NCI-H1105 treated with DMSO at 0.1 percent for 48 hours (cell line): ENCODE results near the gene EHBP1.

Experiments used
- DNase-seq: peaks from one replicate; lab custom pipeline; 2025; lab: John Stamatoyannopoulos, UW

EHBP1 gene

DNA sequence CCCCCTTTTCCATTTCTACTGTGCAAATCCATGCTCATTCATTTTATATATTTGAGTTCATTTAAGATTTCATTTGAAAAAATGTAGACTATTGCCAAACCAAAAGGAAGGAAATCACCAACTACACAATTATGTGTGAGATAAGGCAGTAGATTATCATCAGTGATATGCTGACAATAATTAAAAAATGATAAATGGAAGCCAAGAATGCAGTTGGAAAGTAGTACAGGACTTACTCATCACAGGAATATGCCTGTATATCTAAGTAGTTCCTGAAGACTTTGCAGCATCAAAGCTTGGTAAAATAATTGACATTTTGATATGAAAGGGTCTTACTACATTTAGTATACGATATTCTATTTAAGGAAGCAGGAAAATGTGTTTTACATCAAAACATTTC is 179.0 kb downstream of the EHBP1 start:
- DNase-seq = no peak

- no peak for DNase-seq
These were observed 189.6 kb downstream of the EHBP1 start for GRCh38 chr2:62894966-62895631.

DNA sequence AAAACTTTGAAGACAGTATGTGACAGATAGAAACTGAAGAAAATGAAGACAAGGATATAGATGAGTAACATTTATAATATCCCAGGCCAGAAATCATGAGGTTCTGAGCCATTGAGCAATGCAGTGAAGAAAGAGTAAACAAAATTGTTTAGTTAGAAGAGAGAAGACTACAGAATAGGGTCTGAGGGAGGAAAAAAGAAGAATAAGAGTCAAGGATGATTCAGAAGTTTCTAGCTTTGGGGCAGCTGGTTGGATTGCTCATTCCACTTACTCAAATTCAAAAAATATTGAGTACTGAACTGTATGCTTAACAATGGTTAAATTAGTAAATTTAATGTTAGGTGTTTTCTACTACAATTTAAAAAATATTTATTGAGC is 190.1 kb downstream of the EHBP1 start:
- DNase-seq = no peak

GRCh38 chr2:62897187-62897827 is 191.8 kb downstream of the EHBP1 start:
- DNase-seq = no peak

DNA sequence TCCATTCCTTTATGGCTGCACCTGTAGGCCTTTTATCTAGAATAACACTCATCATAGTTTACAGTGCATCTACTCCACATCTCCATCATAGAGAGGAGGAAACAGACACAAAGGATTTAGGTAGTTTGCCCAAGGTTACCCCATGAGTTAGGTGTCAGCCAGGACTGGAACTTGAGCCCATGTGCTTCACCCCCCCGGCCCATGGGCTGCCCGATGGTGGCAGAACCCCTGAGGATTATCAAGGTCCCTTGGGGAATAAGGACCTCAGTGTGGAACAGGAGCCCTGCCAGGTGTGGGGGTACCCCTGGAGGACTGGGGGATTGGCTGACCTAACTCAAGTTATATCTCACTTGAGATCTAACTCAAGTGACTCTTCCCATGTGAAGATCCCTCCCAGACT is 198.8 kb downstream of the EHBP1 start:
- no peak for DNase-seq

DNA sequence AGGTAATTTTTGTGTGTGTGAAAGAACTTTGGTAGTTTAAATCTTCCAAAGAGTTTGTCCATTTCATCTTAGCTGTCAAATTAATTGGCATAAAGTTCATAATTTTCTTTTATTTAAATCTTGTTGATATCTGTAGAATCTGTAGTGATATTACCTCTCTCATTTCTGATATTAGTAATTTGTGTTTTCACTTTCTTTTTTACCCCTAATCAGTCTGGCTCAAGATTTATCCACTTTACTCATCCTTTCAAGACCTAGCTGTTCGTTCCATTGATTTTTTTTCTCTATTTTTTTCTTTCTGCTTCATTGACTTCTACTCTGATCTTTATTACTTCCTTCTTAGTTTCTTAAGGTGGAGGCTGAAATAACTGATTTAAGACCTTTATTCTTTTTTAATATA is 202.6 kb downstream of the EHBP1 start:
- DNase-seq = no peak

DNA sequence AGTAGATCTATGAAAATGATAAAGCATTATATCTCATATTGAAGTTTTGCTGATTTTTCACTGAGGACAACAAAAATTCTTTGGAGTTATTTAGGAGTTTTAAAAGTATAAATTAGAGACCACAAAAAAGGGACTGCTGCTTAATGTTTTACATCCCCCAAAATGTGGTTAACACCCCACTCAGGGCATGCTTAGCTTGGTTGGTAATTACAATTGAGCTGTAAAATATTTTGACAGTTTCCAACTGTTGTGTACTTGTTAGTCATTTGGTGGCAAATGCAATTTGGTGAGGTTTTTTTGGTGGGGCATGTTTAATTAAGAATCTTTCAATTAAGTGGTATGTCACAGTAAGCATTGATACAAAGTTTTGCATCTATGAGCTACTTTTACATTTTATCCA is 207.8 kb downstream of the EHBP1 start:
- DNase-seq = no peak

DNA sequence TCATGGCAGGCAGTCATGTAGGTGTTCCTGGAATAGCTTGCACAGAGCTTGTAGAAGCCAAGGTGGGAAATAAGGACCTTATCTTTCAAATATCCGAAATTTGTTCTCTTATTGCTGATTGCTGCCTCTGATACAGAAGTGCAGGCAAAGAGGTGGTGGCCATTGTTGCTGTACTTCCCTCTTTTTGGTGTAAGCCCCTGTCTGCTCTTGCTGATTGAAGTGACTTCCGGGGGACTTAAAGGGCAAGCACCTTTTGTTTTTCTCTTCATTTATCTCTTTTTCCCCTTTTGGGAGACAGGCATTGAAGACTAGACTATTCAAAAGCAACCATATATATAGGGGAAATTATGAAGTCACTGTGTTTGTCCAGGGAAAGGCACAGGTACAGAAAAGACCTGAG is 213.5 kb downstream of the EHBP1 start:
- no peak for DNase-seq

DNA sequence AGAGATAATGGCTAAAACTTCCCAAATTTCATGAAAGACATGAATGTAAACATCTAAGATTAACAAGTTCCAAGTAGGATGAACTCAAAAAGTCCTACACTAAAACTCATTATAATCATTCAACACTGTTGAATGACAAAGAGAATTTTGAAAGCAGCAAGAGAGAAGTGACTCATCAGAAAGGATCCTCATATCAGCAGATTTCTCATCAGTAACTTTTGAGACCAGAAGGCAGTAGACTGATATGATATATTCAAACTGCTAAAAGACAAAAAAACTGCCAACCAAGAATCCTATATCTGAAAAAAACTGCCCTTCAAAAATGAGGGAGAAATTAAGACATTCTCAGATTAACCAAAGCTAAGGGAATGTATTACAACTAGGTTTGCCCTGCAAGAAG is 214.6 kb downstream of the EHBP1 start:
- no peak for DNase-seq

DNA sequence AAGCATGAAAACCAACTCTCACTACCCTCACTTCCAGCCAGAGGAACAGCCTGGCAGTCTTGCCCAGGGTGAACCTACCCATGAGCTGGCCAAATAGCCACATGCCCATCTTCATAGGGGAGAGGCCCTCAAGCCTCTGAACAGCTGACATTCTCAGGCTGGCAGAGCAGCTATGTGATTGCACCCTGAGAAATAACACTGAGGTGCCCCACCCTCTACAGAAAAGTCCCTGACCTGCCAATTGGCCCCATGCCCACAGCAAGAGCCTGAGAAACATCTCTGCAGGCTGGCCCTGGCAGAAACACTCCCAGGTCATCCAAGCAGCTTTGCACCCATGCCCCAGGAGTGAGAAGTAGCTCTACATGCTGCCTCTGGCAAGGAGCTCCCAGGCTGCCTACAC is 217.7 kb downstream of the EHBP1 start:
- no peak for DNase-seq

DNA sequence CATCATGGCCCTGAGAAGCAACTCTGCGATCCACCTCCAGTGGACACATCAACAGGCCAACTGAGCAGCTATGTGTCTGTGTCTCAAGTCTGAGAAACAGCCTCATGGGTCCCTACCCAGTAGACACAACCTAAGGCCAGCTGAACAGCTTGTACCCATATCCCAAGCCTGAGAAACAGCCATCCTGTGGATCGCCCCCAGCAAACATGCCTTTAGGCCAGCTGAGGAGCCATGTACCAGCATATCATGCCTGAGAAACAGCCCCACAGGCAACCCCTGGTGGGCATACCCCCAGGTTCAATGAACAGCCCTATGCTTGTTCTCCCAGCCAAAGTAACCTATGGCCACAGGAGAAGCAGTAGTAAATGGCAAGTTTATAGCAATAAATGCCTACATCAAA is 218.4 kb downstream of the EHBP1 start:
- DNase-seq = no peak

DNA sequence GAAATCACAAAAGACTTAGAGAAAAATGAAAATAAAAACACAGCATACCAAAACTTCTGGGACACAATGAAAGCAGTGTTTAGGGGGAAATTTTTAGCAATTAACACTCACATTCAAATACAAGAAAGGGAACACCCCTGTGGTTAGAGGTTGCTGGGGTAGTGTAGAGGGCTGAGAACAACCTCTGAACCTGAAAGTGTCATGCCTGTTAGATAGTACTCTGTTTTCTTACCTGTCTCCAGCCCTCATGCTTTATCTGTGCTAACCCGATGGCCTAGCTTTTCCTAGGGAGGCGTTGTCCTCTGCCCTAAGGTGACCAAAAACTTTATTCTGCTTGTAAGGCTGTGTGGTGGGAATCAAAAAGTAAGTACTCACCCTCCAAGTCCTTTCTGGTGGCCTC is 222.5 kb downstream of the EHBP1 start:
- no peak for DNase-seq

GRCh38 chr2:62931536-62931935 is 226.0 kb downstream of the EHBP1 start:
- no peak for DNase-seq

GRCh38 chr2:62933398-62933917 is 227.9 kb downstream of the EHBP1 start:
- no peak for DNase-seq

DNA sequence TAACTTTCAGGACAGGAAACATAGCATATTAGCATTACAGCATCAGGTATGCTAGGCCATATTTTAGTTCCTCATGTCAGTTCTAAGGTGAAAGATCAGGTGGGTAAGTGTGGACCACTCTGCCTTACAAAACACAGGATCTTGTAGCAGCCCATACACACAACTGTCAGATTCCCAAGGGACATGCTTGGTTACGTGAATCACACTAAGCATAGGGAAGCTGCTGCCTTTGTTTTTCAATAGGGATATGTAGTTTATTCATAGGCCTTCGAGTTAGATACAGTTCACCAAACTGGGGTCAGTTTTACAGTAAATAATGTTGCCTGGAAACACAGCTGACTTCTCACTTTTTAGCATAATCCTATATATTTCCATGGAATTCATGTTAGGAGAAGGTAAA is 229.0 kb downstream of the EHBP1 start:
- no peak for DNase-seq

GRCh38 chr2:62938126-62938525 is 232.6 kb downstream of the EHBP1 start:
- DNase-seq = no peak

- no peak for DNase-seq
These were observed 234.4 kb downstream of the EHBP1 start for GRCh38 chr2:62939735-62940491.

DNA sequence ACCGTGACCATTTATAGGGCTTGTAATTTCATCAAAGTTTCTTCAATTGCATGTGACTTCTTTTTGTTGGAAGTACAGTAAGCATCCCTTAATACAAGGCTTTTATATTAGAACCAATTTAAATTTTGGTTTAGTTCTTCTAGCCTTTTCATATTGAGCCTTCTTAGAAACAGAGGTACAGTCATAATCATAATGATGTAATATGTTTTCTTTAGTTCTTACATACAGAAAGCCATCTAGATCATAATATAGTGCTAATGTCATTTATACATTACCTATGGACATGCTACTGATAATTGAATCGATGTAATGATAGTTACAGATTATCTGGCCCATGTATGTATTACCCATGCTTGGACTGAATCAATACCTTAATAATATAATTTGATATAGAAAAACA is 235.2 kb downstream of the EHBP1 start:
- no peak for DNase-seq

- DNase-seq = peak; percentile 4
These were observed 235.9 kb downstream of the EHBP1 start for GRCh38 chr2:62941413-62941812.

- DNase-seq = no peak
These were observed 238.8 kb downstream of the EHBP1 start for GRCh38 chr2:62944362-62944761.

- DNase-seq = no peak
These were observed 241.9 kb downstream of the EHBP1 start for GRCh38 chr2:62947403-62947802.

- DNase-seq = no peak
These were observed 251.1 kb downstream of the EHBP1 start for GRCh38 chr2:62956651-62957050.

DNA sequence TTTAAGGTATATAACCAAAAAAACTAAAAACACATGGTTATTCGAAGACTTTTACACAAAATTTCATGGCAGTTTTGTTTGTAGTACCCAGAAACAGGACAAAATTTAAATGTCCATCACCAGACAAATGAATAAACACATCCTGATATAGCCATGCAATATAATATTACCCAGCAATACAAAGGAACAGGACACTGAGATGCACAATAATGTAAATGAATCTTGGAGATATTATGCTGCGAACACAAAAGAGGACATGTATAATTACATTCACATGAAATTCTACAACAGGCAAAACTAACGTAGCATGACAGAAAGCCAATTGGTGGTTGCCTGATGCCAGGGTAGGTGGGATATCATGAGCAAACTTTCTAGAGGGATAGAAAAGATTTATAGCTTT is 252.7 kb downstream of the EHBP1 start:
- DNase-seq = no peak
